Activated CD8-positive, alpha-beta T cell treated with anti-CD3 and anti-CD28 coated beads for 36 hours (primary cell): ENCODE data around the gene B4GALT5. TPM values are rescaled to one million over a fixed set of nuclear protein-coding genes. Genes with fewer than 3 reads are reported as not detected.

Experiments
- ATAC-seq: fragments of 200-7000 bp; cut with Tn5 transposase; one replicate; pipeline ENCODE4 v1.10.0; 2021; ENCODE audit warnings: mild to moderate bottlenecking, moderate library complexity
- CTCF ChIA-PET: fragments of 350-600 bp; sonication (Branson Sonifier 250); formaldehyde crosslinking; loops from one replicate; lab custom pipeline; 2021; ENCODE audit warnings: antibody characterized with exemption; lab: Charles Lee
- POLR2A ChIA-PET: fragments of 350-600 bp; sonication (Branson Sonifier 250); formaldehyde crosslinking; loops from one replicate; lab custom pipeline; 2021; ENCODE audit warnings: antibody characterized with exemption; lab: Charles Lee
- DNase-seq: peaks from one replicate; pipeline ENCODE4 v3.0.0-alpha.2; 2020
- H3K27ac Mint-ChIP-seq: one replicate; pipeline ENCODE4 v1.8.0; 2021; ENCODE audit warnings: mild to moderate bottlenecking, mixed read lengths
- H3K27me3 Mint-ChIP-seq: one replicate; pipeline ENCODE4 v1.8.0; 2021; ENCODE audit warnings: mixed read lengths
- H3K36me3 Mint-ChIP-seq: one replicate; pipeline ENCODE4 v1.8.0; 2021; ENCODE audit warnings: low read depth, mixed read lengths
- H3K4me1 Mint-ChIP-seq: one replicate; pipeline ENCODE4 v1.8.0; 2021; ENCODE audit warnings: low read depth, mixed read lengths
- H3K4me3 Mint-ChIP-seq: one replicate; pipeline ENCODE4 v1.8.0; 2021; ENCODE audit warnings: mild to moderate bottlenecking, moderate library complexity, mixed read lengths
- H3K9me3 Mint-ChIP-seq: one replicate; pipeline ENCODE4 v1.8.0; 2021; ENCODE audit warnings: mixed read lengths
- CTCF ChIP-seq: fragments of 200-600 bp; IDR thresholded peaks from one replicate; pipeline ENCODE4 v1.8.0; 2022; ENCODE audit warnings: antibody characterized with exemption, mild to moderate bottlenecking
- intact Hi-C: fragments of 100-400 bp; cut with micrococcal nuclease; formaldehyde crosslinking; loops from one replicate; pipeline ENCODE4 v1.10.0; 2022
- total RNA-seq, 2 experiments: library from RNA; stranded (reverse); gene quantifications; one replicate each; pipeline ENCODE4 v1.2.3, GENCODE V29; 2021

The B4GALT5 gene
- total RNA-seq, 2 experiments from 2014 or later = 16.5 to 16.8 TPM

- ATAC-seq (no peak), DNase-seq (no peak)
- Mint-ChIP-seq H3K4me1 (peaks cover 27% of the 10 kb centered on the region), H3K9me3 (peaks cover 4% of the 10 kb centered on the region), H3K36me3 (peaks cover 18% of the 10 kb centered on the region), H3K27me3 (peaks cover 3% of the 10 kb centered on the region), H3K4me3 (no peak overlapping the region), H3K27ac (no peak overlapping the region)
- no peak for TF ChIP-seq CTCF
- ChIA-PET POLR2A (interaction anchor here (0.7 to 1.1 kb wide), 3 partner anchors 22 to 393 kb away, joined by 3 to 5 read pairs (median 3); no protein-coding TSS in a partner anchor), CTCF (interaction anchor here (0.6 to 10.5 kb wide), 6 partner anchors 8 to 245 kb away, joined by 3 to 438 read pairs (median 3); no protein-coding TSS in a partner anchor)
- intact Hi-C loops = loop anchor here (10.0 kb wide), 1 partner anchor 267 kb away; no protein-coding TSS in a partner anchor
Measured at GRCh38 chr20:49601153-49601924, 112.3 kb downstream of the B4GALT5 start.

- ATAC-seq (no peak), DNase-seq (no peak)
- no peaks in the 10 kb centered on the region for H3K27me3 Mint-ChIP-seq
- ChIA-PET CTCF (interaction anchor here (1.1 to 1.3 kb wide), 3 partner anchors 9 to 58 kb away, joined by 3 to 4 read pairs (median 3); no protein-coding TSS in a partner anchor), POLR2A (no interaction called here)
- no peak overlapping the region for H3K4me3 Mint-ChIP-seq
- no peak overlapping the region for H3K27ac Mint-ChIP-seq
- TF ChIP-seq CTCF = no peak
- peaks cover 29% of the 10 kb centered on the region for H3K36me3 Mint-ChIP-seq
- intact Hi-C loops = loop anchor here (10.0 kb wide), 1 partner anchor 265 kb away; no protein-coding TSS in a partner anchor
- peaks cover 43% of the 10 kb centered on the region for H3K4me1 Mint-ChIP-seq
- peaks cover 4% of the 10 kb centered on the region for H3K9me3 Mint-ChIP-seq
Measured at GRCh38 chr20:49599746-49600113, 113.9 kb downstream of the B4GALT5 start.

GRCh38 chr20:49597825-49598395, 115.8 kb downstream of the B4GALT5 start:
- peaks cover 4% of the 10 kb centered on the region for H3K9me3 Mint-ChIP-seq
- H3K36me3 Mint-ChIP-seq = peaks cover 34% of the 10 kb centered on the region
- CTCF ChIA-PET = interaction anchor here (0.7 to 6.8 kb wide), 3 partner anchors 12 to 63 kb away, joined by 3 to 55 read pairs (median 41); no protein-coding TSS in a partner anchor
- DNase-seq = no peak
- no peak overlapping the region for H3K4me3 Mint-ChIP-seq
- H3K4me1 Mint-ChIP-seq = peaks cover 55% of the 10 kb centered on the region
- no peaks in the 10 kb centered on the region for H3K27me3 Mint-ChIP-seq
- no peak for TF ChIP-seq CTCF
- intact Hi-C loops = no loop called here
- peak overlapping the region; percentile 90 for H3K27ac Mint-ChIP-seq
- POLR2A ChIA-PET = interaction anchor here (0.9 to 2.7 kb wide), 2 partner anchors 10 to 55 kb away, joined by 5 to 10 read pairs; no protein-coding TSS in a partner anchor
- ATAC-seq = no peak

- ChIA-PET CTCF (interaction anchor here (0.9 to 6.8 kb wide), 4 partner anchors 14 to 59 kb away, joined by 3 to 55 read pairs (median 30); no protein-coding TSS in a partner anchor), POLR2A (interaction anchor here (0.6 to 4.0 kb wide), 17 partner anchors 11 to 342 kb away, joined by 3 to 31 read pairs (median 4); no protein-coding TSS in a partner anchor)
- ATAC-seq (peak; percentile 57), DNase-seq (peak; percentile 96)
- TF ChIP-seq CTCF = no peak
- peak overlapping the region; percentile 85 for H3K4me3 Mint-ChIP-seq
- no peaks in the 10 kb centered on the region for H3K27me3 Mint-ChIP-seq
- intact Hi-C loops = no loop called here
- peaks cover 70% of the 10 kb centered on the region for H3K4me1 Mint-ChIP-seq
- H3K27ac Mint-ChIP-seq = peak overlapping the region; percentile 96
- H3K36me3 Mint-ChIP-seq = peaks cover 30% of the 10 kb centered on the region
- peaks cover 4% of the 10 kb centered on the region for H3K9me3 Mint-ChIP-seq
Measured at GRCh38 chr20:49595811-49596561, 117.7 kb downstream of the B4GALT5 start.
